T-helper 1 cell treated with Interleukin-12 subunit alpha and Interleukin-12 subunit beta and Interleukin-4 antibody, amounts not matched to agents 30 ng/mL and 1 ng/mL, for 36 hours (primary cell): Measurements from ENCODE around the gene RER1. TPM values are rescaled to one million over a fixed set of nuclear protein-coding genes. Genes with fewer than 3 reads are reported as not detected.

Experiments
- total RNA-seq: library from RNA; stranded (reverse); gene quantifications from 2 replicates; pipeline ENCODE4 v1.2.3, GENCODE V29; 2022

The RER1 gene
- total RNA-seq, 1 donor from 2014 or later: 162 TPM

Other genes with a start within 250 kb of the RER1 start
- gene FAAP20, start 197.1 kb upstream of the RER1 start, total RNA-seq: 42.6 and 43.9 TPM in 2 replicates
- 63.1 and 67.5 TPM in 2 replicates for gene SKI, start 163.5 kb upstream of the RER1 start, total RNA-seq
- gene MORN1, start 287 bp upstream of the RER1 start, total RNA-seq: 5.8 and 7.8 TPM in 2 replicates
- 11.4 and 14.4 TPM in 2 replicates for gene PEX10, start 20.7 kb downstream of the RER1 start, total RNA-seq
- gene PLCH2, start 84.4 kb downstream of the RER1 start, total RNA-seq: 13.5 and 14.0 TPM in 2 replicates
- 76.6 and 80.1 TPM in 2 replicates for gene PANK4, start 134.8 kb downstream of the RER1 start, total RNA-seq
- not detected in 2 replicates for gene HES5, start 138.4 kb downstream of the RER1 start, total RNA-seq
- 263 and 264 TPM in 2 replicates for gene TNFRSF14, start 164.5 kb downstream of the RER1 start, total RNA-seq
- gene PRXL2B, start 194.9 kb downstream of the RER1 start, total RNA-seq: 35.2 and 37.4 TPM in 2 replicates
- 2.0 and 2.5 TPM in 2 replicates for gene MMEL1, start 241.2 kb downstream of the RER1 start, total RNA-seq